Neural cell (in vitro differentiated cells): ENCODE results near the gene GZMM. TPM values are rescaled to one million over a fixed set of nuclear protein-coding genes. Genes with fewer than 3 reads are reported as not detected.

ENCODE experiments used
- H2AFZ ChIP-seq: fragments of 200-600, 300-800 bp; sonication (generic), shearing (Covaris generic); 2 replicates; pipeline ENCODE4 v1.6.0; 2014; ENCODE audit warnings: low read depth, mild to moderate bottlenecking, antibody characterized with exemption, low read length, moderate library complexity
- H3F3A ChIP-seq: fragments of 200-600 bp; shearing (Covaris generic); 2 replicates; pipeline ENCODE4 v1.6.1; 2016; ENCODE audit warnings: mild to moderate bottlenecking, moderate library complexity, mixed read lengths, antibody characterized with exemption, low read length; ENCODE audit not compliant: insufficient read depth, poor library complexity, severe bottlenecking
- H3K27ac ChIP-seq: fragments of 200-600, 300-800 bp; sonication (generic), shearing (Covaris generic); 2 replicates; pipeline ENCODE4 v1.5.1; 2014; ENCODE audit warnings: mild to moderate bottlenecking, low read length, moderate library complexity
- H3K27me3 ChIP-seq: fragments of 300-800, 200-600 bp; sonication (generic), shearing (Covaris generic); 2 replicates; pipeline ENCODE4 v1.6.0; 2014; ENCODE audit warnings: mild to moderate bottlenecking, low read depth, low read length, moderate library complexity; ENCODE audit not compliant: insufficient read depth
- H3K36me3 ChIP-seq: fragments of 300-800, 200-600 bp; sonication (generic), shearing (Covaris generic); 2 replicates; pipeline ENCODE4 v1.5.1; 2014; ENCODE audit warnings: mild to moderate bottlenecking, antibody characterized with exemption, low read length, moderate library complexity; ENCODE audit not compliant: insufficient read depth
- H3K4me2 ChIP-seq: fragments of 300-800, 200-600 bp; sonication (generic), shearing (Covaris generic); 2 replicates; pipeline ENCODE4 v1.6.0; 2014; ENCODE audit warnings: mild to moderate bottlenecking, low read length
- H3K4me3 ChIP-seq: fragments of 300-800, 200-600 bp; sonication (generic), shearing (Covaris generic); 2 replicates; pipeline ENCODE4 v1.5.1; 2014; ENCODE audit warnings: mild to moderate bottlenecking, low read length, moderate library complexity
- H3K79me2 ChIP-seq: fragments of 200-600 bp; shearing (Covaris generic); replicated peaks from 2 replicates; pipeline ENCODE4 v1.6.0; 2014; ENCODE audit warnings: mild to moderate bottlenecking, low read length, moderate library complexity; ENCODE audit not compliant: insufficient read depth
- H3K9ac ChIP-seq: fragments of 300-800, 200-600 bp; sonication (generic), shearing (Covaris generic); 2 replicates; pipeline ENCODE4 v1.6.1; 2016; ENCODE audit warnings: mild to moderate bottlenecking, low read length, mixed read lengths
- H3K9me2 ChIP-seq: fragments of 200-600 bp; shearing (Covaris generic); 2 replicates; pipeline ENCODE4 v1.6.1; 2016; ENCODE audit warnings: mild to moderate bottlenecking, low read length, mixed read lengths; ENCODE audit not compliant: insufficient read depth
- H3K9me3 ChIP-seq: fragments of 200-600, 300-800 bp; sonication (generic), shearing (Covaris generic); 2 replicates; pipeline ENCODE4 v1.6.1; 2016; ENCODE audit warnings: mild to moderate bottlenecking, mixed run types, low read length, moderate library complexity, mixed read lengths
- H4K20me1 ChIP-seq: fragments of 200-600 bp; shearing (Covaris generic); 2 replicates; pipeline ENCODE4 v1.6.1; 2016; ENCODE audit warnings: mild to moderate bottlenecking, mixed run types; ENCODE audit not compliant: insufficient read depth
- CTCF ChIP-seq: fragments of 450-650 bp; IDR thresholded peaks from 2 replicates; pipeline ENCODE4 v1.5.1; 2014; ENCODE audit warnings: antibody characterized with exemption, mild to moderate bottlenecking, moderate library complexity; ENCODE audit not compliant: poor library complexity, severe bottlenecking
- EP300 ChIP-seq: fragments of 450-650 bp; conservative IDR thresholded peaks from 2 replicates; pipeline ENCODE4 v1.6.1; 2014; ENCODE audit warnings: antibody characterized with exemption, mild to moderate bottlenecking, moderate library complexity; ENCODE audit not compliant: poor library complexity, severe bottlenecking
- EZH2 ChIP-seq: fragments of 200-600, 300-800 bp; shearing (Covaris generic), sonication (generic); IDR thresholded peaks from 2 replicates; pipeline ENCODE4 v1.6.1; 2014; ENCODE audit warnings: antibody characterized with exemption, low read length, borderline replicate concordance, mild to moderate bottlenecking; ENCODE audit not compliant: insufficient read depth, poor library complexity, severe bottlenecking
- MXI1 ChIP-seq: fragments of 450-650 bp; conservative IDR thresholded peaks from 2 replicates; pipeline ENCODE4 v1.6.1; 2014; ENCODE audit warnings: antibody characterized with exemption, mild to moderate bottlenecking; ENCODE audit not compliant: poor library complexity, severe bottlenecking
- POLR2AphosphoS5 ChIP-seq: IDR thresholded peaks from 2 replicates; pipeline ENCODE4 v1.6.1; 2012
- SMC3 ChIP-seq: fragments of 450-650 bp; conservative IDR thresholded peaks from 2 replicates; pipeline ENCODE4 v1.6.1; 2014; ENCODE audit warnings: antibody characterized with exemption, mild to moderate bottlenecking, moderate library complexity; ENCODE audit not compliant: poor library complexity
- TAF1 ChIP-seq: IDR thresholded peaks from 2 replicates; pipeline ENCODE4 v1.6.1; 2012; ENCODE audit warnings: low read depth
- polyA plus RNA-seq: library from polyadenylated mRNA; depleted of rRNA; stranded (reverse); fragments of >200 nt; gene quantifications from 2 replicates; pipeline ENCODE4 v1.2.3, GENCODE V29; 2014
- TF ChIP-seq, protein P1 (sequence below): IDR thresholded peaks from 2 replicates; pipeline ENCODE4 v1.6.1; 2012; ENCODE audit warnings: borderline replicate concordance

Gene GZMM
- polyA plus RNA-seq, 1 donor from 2014 or later = 0.38 TPM

DNA sequence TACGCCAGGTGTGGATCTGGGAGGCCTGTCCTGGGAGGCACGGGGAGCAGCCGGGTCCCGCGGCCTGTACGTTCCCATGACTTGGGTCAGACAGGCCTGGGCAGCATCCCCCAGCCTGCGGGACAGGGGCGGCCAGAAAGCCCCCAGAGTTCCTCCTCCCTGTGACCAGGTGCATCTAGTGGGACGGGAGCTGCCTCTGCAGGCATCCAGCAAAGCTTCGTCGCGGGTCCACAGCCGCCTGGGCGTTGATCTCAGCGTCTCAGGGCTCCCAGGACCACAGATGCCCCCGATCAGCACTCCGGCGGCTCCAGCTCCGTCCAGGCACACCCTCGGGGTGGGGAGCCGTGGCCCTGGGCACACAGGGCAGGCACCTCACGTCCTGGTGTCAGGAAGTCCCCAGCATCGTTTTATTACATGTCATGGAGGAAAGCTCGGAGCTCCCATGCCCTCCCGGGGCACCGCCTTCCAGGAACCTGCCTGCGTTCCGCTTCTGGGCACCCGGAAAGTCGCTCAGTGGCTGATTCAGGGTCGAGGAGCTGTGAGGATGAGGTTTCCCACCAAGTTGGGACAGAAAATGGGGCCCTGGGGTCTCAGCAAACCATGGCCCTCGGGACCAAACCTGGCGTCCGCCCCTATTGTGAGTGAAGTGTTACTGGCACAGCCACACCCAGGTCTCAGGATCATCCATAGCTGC is 1.5 kb upstream of the GZMM start:
- H3F3A ChIP-seq = no peaks in the 10 kb centered on the region
- H3K79me2 ChIP-seq = no peaks in the 10 kb centered on the region
- no peaks in the 10 kb centered on the region for H3K9me2 ChIP-seq
- H3K9me3 ChIP-seq = no peaks in the 10 kb centered on the region
- H3K27ac ChIP-seq = no peak overlapping the region
- no peak for TF ChIP-seq TAF1
- no peak for TF ChIP-seq MXI1
- no peak for TF ChIP-seq EP300
- TF ChIP-seq SMC3 = no peak
- no peak for TF ChIP-seq EZH2
- H3K27me3 ChIP-seq = no peaks in the 10 kb centered on the region
- no peak overlapping the region for H3K4me2 ChIP-seq
- no peak overlapping the region for H3K9ac ChIP-seq
- no peak overlapping the region for H3K4me3 ChIP-seq
- no peaks in the 10 kb centered on the region for H3K36me3 ChIP-seq
- H2AFZ ChIP-seq = no peak overlapping the region
- no peaks in the 10 kb centered on the region for H4K20me1 ChIP-seq

- Histone ChIP-seq H3K9me2 (no peaks in the 10 kb centered on the region), H3K27me3 (no peaks in the 10 kb centered on the region), H3F3A (no peaks in the 10 kb centered on the region), H3K9ac (no peak overlapping the region), H4K20me1 (no peaks in the 10 kb centered on the region), H3K27ac (no peak overlapping the region), H2AFZ (no peak overlapping the region), H3K4me3 (no peak overlapping the region), H3K79me2 (no peaks in the 10 kb centered on the region), H3K9me3 (no peaks in the 10 kb centered on the region), H3K4me2 (no peak overlapping the region), H3K36me3 (no peaks in the 10 kb centered on the region)
- TF ChIP-seq MXI1 (no peak), POLR2AphosphoS5 (no peak), SMC3 (no peak), CTCF (no peak)
- TF ChIP-seq, protein P1, sequence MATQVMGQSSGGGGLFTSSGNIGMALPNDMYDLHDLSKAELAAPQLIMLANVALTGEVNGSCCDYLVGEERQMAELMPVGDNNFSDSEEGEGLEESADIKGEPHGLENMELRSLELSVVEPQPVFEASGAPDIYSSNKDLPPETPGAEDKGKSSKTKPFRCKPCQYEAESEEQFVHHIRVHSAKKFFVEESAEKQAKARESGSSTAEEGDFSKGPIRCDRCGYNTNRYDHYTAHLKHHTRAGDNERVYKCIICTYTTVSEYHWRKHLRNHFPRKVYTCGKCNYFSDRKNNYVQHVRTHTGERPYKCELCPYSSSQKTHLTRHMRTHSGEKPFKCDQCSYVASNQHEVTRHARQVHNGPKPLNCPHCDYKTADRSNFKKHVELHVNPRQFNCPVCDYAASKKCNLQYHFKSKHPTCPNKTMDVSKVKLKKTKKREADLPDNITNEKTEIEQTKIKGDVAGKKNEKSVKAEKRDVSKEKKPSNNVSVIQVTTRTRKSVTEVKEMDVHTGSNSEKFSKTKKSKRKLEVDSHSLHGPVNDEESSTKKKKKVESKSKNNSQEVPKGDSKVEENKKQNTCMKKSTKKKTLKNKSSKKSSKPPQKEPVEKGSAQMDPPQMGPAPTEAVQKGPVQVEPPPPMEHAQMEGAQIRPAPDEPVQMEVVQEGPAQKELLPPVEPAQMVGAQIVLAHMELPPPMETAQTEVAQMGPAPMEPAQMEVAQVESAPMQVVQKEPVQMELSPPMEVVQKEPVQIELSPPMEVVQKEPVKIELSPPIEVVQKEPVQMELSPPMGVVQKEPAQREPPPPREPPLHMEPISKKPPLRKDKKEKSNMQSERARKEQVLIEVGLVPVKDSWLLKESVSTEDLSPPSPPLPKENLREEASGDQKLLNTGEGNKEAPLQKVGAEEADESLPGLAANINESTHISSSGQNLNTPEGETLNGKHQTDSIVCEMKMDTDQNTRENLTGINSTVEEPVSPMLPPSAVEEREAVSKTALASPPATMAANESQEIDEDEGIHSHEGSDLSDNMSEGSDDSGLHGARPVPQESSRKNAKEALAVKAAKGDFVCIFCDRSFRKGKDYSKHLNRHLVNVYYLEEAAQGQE = no peak
Measured at GRCh38 chr19:547117-547516, 3.3 kb downstream of the GZMM start.
